GM23248 (cell line): ENCODE results near the gene SLC26A8.

Experiments used
- EZH2 ChIP-seq: fragments of 200-600 bp; sonication (generic); IDR thresholded peaks from 2 replicates; pipeline ENCODE4 v1.6.1; 2018; ENCODE audit warnings: antibody characterized with exemption, mild to moderate bottlenecking; ENCODE audit not compliant: insufficient read depth, poor library complexity, severe bottlenecking
- EZH2phosphoT487 ChIP-seq: fragments of 200-600 bp; sonication (generic); IDR thresholded peaks from 2 replicates; pipeline ENCODE4 v1.6.1; 2018; ENCODE audit warnings: antibody characterized with exemption, moderate library complexity, mild to moderate bottlenecking, low read depth; ENCODE audit not compliant: insufficient read depth

DNA sequence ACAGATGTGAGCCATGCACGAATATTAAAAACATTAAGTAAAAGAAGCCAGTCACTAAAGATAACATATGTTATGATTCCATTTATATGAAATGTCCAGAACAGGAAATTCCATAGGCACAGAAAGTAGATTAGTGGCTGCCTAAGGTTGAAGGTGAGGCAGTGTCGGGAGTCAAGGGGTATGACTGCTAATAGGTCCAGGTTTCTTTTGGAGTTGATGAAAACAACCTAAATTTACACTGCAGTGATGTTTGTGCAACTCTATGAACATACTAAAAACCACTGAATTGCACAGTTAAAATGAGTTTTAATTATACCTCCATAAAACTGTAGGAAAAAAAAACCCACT lies 118.0 kb downstream of the SLC26A8 start:
- TF ChIP-seq EZH2 (no peak), EZH2phosphoT487 (no peak)
